ENCODE results near the gene SEMA4D. TPM values are rescaled to one million over a fixed set of nuclear protein-coding genes. Genes with fewer than 3 reads are reported as not detected.
A peak's percentile ranks its signal among the peaks of the same experiment; 100 is the strongest.

The SEMA4D gene
- total and polyA plus RNA-seq, 12 donors, result 3.5 to 57.0 (median 26.7) TPM

DNA sequence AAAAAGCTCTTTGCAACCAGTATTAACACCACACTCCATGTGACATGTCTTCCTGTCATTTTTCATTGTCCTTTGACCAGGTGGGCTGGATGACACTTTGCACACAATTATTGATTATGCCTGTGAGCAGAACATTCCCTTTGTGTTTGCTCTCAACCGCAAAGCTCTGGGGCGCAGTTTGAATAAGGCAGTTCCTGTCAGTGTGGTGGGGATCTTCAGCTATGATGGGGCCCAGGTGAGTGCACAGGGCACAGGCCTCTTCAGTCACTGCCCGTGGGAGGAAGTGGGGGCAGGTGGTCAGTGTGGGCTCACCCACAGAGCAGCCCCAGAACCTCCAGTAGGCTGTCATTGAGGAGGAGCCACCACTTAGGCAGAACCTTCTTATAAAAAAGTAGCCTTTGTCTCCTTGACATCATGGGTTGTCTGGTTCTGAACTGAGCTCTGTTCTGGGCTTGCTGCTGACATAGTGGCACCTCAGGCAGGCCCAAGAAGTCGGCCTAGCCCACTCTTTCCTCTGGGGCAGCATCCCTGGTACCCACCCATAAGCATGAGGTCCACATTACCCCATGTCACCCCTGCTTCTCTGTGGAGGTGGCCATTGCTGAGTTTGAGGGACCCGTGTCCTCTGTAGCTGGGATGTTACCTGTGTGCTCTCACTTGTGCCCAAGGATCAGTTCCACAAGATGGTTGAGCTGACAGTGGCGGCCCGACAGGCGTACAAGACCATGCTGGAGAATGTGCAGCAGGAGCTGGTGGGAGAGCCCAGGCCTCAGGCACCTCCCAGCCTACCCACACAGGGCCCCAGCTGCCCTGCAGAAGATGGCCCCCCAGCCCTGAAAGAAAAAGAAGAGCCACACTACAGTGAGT, 140.3 kb downstream of the SEMA4D start:
- WGBS, 4 donors, result 91 to 97% (median 95%) methylated on average over 3 to 8 of the region's 8 CpGs
- no peaks in the 10 kb centered on the region for H3K27me3 ChIP-seq
- peaks cover 0 to 86% of the 10 kb centered on the region in 2 donors for H3K36me3 ChIP-seq (replicated peaks in 1 of 2)
- no peaks in the 10 kb centered on the region for H3K9me3 ChIP-seq (replicated peaks in 1 of 3)
- peak overlapping the region in 1 of 5 donors; percentile 33 for H3K27ac ChIP-seq
- peaks cover 15 to 17% of the 10 kb centered on the region in 2 donors for H3K4me1 ChIP-seq (replicated peaks in 1 of 2)
- TF ChIP-seq, protein P1, sequence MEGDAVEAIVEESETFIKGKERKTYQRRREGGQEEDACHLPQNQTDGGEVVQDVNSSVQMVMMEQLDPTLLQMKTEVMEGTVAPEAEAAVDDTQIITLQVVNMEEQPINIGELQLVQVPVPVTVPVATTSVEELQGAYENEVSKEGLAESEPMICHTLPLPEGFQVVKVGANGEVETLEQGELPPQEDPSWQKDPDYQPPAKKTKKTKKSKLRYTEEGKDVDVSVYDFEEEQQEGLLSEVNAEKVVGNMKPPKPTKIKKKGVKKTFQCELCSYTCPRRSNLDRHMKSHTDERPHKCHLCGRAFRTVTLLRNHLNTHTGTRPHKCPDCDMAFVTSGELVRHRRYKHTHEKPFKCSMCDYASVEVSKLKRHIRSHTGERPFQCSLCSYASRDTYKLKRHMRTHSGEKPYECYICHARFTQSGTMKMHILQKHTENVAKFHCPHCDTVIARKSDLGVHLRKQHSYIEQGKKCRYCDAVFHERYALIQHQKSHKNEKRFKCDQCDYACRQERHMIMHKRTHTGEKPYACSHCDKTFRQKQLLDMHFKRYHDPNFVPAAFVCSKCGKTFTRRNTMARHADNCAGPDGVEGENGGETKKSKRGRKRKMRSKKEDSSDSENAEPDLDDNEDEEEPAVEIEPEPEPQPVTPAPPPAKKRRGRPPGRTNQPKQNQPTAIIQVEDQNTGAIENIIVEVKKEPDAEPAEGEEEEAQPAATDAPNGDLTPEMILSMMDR (IDR thresholded peaks at IDR 0.05), result no peak
- TF ChIP-seq POLR2A (IDR thresholded peaks at IDR 0.05), result no peak
- intact Hi-C loops (cut with DNase I), result loop anchor here in 1 of 2 donors (10.0 kb wide), 1 partner anchor 187 kb away; no protein-coding TSS in a partner anchor
- DNase-seq, result peak in 4 of 7 donors; percentile 5 to 50 (median 10)
- H3K4me3 ChIP-seq, result no peak overlapping the region

DNA sequence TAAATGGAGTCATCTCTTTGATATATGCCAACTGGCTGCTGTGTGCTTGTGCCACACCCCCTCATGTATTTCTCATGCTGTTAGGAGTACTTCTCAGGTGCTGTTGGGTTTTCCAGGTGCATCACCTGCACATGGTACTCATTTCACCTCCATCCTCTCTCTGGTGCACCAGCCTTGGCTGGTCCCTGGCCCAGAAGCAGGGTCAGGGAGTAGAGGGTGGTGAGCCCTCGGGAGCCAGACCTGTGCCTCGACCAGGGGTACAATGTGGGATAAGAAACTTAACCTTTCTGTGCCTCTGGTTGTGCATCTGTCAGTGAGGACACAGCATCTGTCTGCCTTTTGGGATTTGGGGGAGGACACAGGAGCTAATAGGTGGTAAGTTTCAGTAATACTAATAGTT, 141.1 kb downstream of the SEMA4D start:
- peaks cover 0 to 79% of the 10 kb centered on the region in 2 donors for H3K36me3 ChIP-seq (replicated peaks in 1 of 2)
- no peak overlapping the region for H3K4me3 ChIP-seq
- intact Hi-C loops (cut with DNase I), result loop anchor here in 1 of 2 donors (10.0 kb wide), 1 partner anchor 188 kb away; no protein-coding TSS in a partner anchor
- peak in 2 of 7 donors; percentile 3 to 8 for DNase-seq
- TF ChIP-seq POLR2A (IDR thresholded peaks at IDR 0.05), result no peak
- TF ChIP-seq, protein P1 (IDR thresholded peaks at IDR 0.05), result no peak
- no peak overlapping the region for H3K27ac ChIP-seq
- H3K4me1 ChIP-seq (replicated peaks in 1 of 2), result peaks cover 22 to 25% of the 10 kb centered on the region in 2 donors
- no peaks in the 10 kb centered on the region for H3K27me3 ChIP-seq
- H3K9me3 ChIP-seq (replicated peaks in 1 of 3), result no peaks in the 10 kb centered on the region
- 92 to 100% (median 96%) methylated on average over 2 of the region's 2 CpGs for WGBS, 4 donors

DNA sequence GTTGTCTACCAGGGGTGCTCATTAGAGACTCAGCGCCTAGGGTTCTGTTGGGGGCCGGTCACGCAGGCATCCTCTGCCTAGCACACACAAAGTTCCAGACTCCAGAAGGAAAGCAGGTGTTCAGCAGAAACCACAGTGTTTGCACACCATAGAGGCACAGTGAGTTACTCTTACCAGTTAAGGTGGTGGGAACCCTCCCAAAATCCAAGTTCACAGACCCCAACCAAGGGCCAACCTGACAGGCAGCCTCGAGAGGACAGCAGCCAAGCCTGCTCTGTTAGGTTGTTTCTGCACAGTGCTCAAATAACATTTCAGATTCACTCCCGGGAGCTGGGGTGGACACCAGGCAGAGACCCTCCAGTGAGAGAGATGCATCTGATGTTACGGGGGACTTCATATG, 143.4 kb downstream of the SEMA4D start:
- H3K27ac ChIP-seq, result peak overlapping the region in 3 of 5 donors; percentile 21 to 59 (median 51)
- TF ChIP-seq POLR2A (IDR thresholded peaks at IDR 0.05), result no peak
- TF ChIP-seq, protein P1 (IDR thresholded peaks at IDR 0.05), result no peak
- no peaks in the 10 kb centered on the region for H3K9me3 ChIP-seq (replicated peaks in 1 of 3)
- H3K36me3 ChIP-seq (replicated peaks in 1 of 2), result peaks cover 0 to 82% of the 10 kb centered on the region in 2 donors
- intact Hi-C loops (cut with DNase I), result loop anchor here in 1 of 2 donors (10.0 kb wide), 1 partner anchor 190 kb away; no protein-coding TSS in a partner anchor
- 92 to 99% (median 95%) methylated on average over 5 to 6 of the region's 6 CpGs for WGBS, 4 donors
- peaks cover 22 to 27% of the 10 kb centered on the region in 2 donors for H3K4me1 ChIP-seq (replicated peaks in 1 of 2)
- DNase-seq, result no peak
- no peaks in the 10 kb centered on the region for H3K27me3 ChIP-seq
- no peak overlapping the region for H3K4me3 ChIP-seq

DNA sequence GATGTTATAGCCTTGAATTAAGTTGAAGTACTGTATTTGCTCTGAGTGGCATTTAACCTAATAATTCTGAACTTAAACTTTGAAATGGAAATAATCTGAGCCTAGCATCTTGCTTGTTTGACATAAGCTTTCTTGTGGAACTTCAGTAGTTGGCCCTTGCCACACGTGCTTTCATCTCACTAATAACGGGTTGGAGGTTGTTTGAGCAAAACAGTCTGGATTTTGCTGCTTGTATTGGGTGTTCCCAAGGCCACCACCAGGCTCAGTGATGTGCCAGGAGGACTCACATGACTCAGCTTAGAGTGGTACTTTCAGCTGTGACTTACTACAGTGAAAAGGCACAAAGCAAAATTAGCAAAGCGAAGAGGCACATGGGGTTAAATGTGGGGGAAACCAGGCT, 143.9 kb downstream of the SEMA4D start:
- intact Hi-C loops (cut with DNase I), result loop anchor here in 1 of 2 donors (10.0 kb wide), 1 partner anchor 191 kb away; no protein-coding TSS in a partner anchor
- Histone ChIP-seq H3K9me3 (replicated peaks in 1 of 3) (no peaks in the 10 kb centered on the region), H3K27me3 (no peaks in the 10 kb centered on the region), H3K4me1 (replicated peaks in 1 of 2) (peaks cover 22 to 27% of the 10 kb centered on the region in 2 donors), H3K4me3 (no peak overlapping the region), H3K36me3 (replicated peaks in 1 of 2) (peaks cover 0 to 83% of the 10 kb centered on the region in 2 donors), H3K27ac (peak overlapping the region in 3 of 5 donors; percentile 21 to 59 (median 51))
- DNase-seq, result peak; percentile 54 to 88 (median 82)
- no peak for TF ChIP-seq POLR2A (IDR thresholded peaks at IDR 0.05)
- TF ChIP-seq, protein P1 (IDR thresholded peaks at IDR 0.05), result peak in 5 of 6 experiments; percentile 25 to 67 (median 52)
- WGBS, 4 donors, result 52 to 65% (median 61%) methylated on average over 3 of the region's 3 CpGs

Measured in adrenal gland (tissue), 12 donors.